Astrocyte of the cerebellum (primary cell): Measurements from ENCODE around the gene CSRNP2.

Source experiments
- DNase-seq: peaks from one replicate; pipeline ENCODE4 v3.0.0-alpha.2; 2011; ENCODE audit warnings: low read depth
- H3K4me3 ChIP-seq: 2 replicates; pipeline ENCODE4 v1.5.1; 2011; ENCODE audit warnings: mild to moderate bottlenecking, low read depth, low read length, moderate library complexity
- in situ Hi-C: cut with HindIII; loops from 2 replicates; pipeline ENCODE4 v1.10.0; 2017; ENCODE audit warnings: low sequenced_read_pairs
- TF ChIP-seq, protein P1 (sequence below): IDR thresholded peaks from 2 replicates; pipeline ENCODE4 v1.5.1; 2012; ENCODE audit warnings: low read length, low read depth, moderate library complexity, mild to moderate bottlenecking; ENCODE audit errors: missing control alignments

Gene CSRNP2

DNA sequence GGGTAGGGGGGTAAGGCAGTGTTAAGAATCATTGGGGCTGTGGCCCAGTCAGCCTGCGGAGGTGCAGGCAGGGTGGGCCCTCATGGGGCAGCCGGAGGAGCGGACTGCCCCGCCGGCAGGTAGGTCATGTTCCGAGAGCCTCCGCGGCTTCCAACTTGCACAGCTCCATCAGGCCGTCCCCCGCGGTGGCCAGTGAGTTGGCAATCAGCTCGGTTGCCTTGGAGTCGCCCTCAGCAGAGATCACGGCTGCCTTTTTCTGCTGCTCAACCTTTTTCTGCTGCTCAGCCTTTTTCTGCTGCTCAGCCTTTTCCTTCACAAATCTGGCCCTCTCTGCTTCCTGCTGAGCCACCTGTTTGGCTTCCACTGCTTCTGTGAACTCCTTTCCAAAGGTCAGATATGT, 41.1 kb upstream of the CSRNP2 start:
- no peak for DNase-seq
- H3K4me3 ChIP-seq: no peak overlapping the region
- in situ Hi-C loops: no loop called here
- TF ChIP-seq, protein P1, sequence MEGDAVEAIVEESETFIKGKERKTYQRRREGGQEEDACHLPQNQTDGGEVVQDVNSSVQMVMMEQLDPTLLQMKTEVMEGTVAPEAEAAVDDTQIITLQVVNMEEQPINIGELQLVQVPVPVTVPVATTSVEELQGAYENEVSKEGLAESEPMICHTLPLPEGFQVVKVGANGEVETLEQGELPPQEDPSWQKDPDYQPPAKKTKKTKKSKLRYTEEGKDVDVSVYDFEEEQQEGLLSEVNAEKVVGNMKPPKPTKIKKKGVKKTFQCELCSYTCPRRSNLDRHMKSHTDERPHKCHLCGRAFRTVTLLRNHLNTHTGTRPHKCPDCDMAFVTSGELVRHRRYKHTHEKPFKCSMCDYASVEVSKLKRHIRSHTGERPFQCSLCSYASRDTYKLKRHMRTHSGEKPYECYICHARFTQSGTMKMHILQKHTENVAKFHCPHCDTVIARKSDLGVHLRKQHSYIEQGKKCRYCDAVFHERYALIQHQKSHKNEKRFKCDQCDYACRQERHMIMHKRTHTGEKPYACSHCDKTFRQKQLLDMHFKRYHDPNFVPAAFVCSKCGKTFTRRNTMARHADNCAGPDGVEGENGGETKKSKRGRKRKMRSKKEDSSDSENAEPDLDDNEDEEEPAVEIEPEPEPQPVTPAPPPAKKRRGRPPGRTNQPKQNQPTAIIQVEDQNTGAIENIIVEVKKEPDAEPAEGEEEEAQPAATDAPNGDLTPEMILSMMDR: no peak

DNA sequence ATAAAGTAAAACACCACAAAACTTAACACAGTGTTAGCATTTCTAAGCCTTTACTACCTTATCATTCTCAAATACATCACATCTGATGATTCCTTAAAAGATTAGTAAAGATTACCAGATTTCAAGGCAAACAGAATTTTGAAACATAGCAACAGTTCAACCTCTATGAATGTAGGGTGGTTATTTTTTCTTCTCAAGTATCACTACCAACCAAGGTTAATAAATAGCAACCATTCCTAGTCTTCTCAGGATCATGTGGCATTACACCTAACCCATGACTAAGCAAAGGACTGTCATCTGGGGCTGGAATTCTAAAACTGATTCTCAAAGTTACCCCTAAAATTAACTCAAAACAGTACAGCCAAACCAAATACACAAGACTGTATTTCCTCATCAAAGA, 39.4 kb upstream of the CSRNP2 start:
- in situ Hi-C loops: no loop called here
- TF ChIP-seq, protein P1: no peak
- H3K4me3 ChIP-seq: no peak overlapping the region
- no peak for DNase-seq

DNA sequence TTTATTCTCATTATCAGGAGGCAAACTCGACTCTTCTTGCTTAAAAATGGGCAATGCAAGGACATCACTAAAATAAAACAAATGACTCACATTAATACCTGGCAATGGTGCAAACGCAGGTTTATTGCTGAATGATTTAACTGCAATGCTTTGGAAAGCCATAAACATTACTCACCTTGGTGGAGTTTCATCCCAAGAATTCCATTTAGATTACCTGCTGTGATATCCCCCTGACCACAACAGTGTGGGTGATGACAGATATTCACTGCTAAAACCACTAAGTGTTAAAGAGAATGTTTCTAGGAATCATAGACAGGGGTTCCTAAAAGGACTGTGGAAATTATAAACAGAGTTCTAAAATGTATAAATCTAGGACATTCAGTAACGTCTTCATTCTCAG, 35.3 kb upstream of the CSRNP2 start:
- in situ Hi-C loops: no loop called here
- peak; percentile 89 for DNase-seq
- H3K4me3 ChIP-seq: no peak overlapping the region
- TF ChIP-seq, protein P1: no peak

DNA sequence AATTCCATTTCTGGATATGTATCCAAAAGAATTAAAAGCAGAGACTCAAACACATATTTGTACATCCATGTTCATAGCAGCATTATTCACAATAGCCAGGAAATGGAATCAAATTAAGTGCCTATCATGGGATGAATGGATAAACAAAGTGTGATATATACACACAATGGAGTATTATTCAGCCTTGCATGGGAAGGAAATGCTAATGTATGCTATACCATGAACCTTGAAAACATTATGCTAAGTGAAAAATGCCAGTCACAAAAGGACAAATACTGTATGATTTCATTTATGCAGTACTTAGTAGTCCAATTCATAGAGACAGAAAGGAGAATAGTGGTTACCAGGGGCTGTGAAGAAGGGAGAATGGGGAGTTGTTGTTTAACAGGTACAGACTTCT, 32.1 kb upstream of the CSRNP2 start:
- no peak overlapping the region for H3K4me3 ChIP-seq
- TF ChIP-seq, protein P1: no peak
- no peak for DNase-seq
- in situ Hi-C loops: no loop called here

DNA sequence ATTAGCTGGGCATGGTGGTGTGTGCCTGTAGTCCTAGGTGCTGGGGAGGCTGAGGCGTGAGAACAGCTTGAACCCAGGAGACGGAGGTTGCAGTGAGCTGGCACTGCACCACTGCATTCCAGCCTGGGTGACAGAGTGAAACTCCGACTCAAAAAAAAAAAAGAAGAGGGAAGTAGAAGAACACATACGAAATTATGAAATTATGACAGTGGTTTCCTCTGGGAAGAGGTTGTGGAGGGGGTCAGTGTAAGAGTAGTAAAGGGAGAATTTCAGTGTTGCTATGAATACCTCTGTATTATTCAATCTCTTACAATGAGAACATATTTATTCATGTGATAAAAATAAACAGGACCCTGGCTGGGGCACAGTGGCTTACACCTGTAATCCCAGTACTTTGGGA, 24.7 kb upstream of the CSRNP2 start:
- TF ChIP-seq, protein P1: no peak
- in situ Hi-C loops: no loop called here

DNA sequence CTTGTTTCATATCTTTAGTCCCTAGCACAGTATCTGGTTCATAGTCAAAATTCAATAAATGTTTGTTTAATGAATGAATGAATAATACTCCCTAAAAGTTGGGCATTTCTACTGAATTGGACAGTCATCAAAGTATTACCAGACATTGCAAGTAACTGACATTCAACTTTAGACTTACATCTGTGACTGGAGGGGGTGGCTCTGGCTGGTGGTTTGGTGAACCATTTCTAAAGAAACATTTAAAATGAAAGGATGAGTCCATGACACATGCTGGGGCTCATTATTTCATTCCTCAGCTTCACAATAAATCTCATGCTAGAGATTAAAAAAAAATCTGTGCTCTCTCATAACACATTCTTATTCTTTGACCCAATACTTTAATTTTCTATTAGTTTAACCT, 20.6 kb upstream of the CSRNP2 start:
- TF ChIP-seq, protein P1: no peak
- H3K4me3 ChIP-seq: no peak overlapping the region
- no peak for DNase-seq
- in situ Hi-C loops: no loop called here

More for the DNA sequence above, 24.7 kb upstream of the CSRNP2 start:
- H3K4me3 ChIP-seq: no peak overlapping the region
- DNase-seq: no peak

DNA sequence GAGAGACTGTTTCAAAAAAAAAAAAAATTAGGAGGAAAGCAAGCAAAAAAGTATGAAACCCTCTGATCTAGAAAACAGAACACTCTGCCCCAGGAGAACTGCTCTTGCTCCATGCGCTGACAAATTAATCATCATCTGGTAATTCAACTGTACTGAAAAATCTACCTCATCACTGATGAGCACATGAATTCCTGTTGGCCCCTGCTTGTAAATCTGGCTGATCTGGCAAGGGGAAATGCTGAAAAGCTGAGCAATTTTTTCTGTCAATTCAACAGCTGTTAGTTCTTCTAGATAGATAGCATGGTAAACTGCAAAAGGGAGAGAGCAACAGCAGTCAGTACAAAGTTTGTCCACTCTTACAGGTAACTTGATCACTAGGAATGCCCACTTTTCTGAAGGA, 15.2 kb upstream of the CSRNP2 start:
- no peak for DNase-seq
- in situ Hi-C loops: no loop called here
- TF ChIP-seq, protein P1: no peak
- no peak overlapping the region for H3K4me3 ChIP-seq
